ENCODE results near the gene HNF1B.
"Not testable (repeated sequence)": the region's sequence is repeated elsewhere in the genome, so short reads cannot be mapped to it uniquely, and the experiment has no call there.

HNF1B gene

DNA sequence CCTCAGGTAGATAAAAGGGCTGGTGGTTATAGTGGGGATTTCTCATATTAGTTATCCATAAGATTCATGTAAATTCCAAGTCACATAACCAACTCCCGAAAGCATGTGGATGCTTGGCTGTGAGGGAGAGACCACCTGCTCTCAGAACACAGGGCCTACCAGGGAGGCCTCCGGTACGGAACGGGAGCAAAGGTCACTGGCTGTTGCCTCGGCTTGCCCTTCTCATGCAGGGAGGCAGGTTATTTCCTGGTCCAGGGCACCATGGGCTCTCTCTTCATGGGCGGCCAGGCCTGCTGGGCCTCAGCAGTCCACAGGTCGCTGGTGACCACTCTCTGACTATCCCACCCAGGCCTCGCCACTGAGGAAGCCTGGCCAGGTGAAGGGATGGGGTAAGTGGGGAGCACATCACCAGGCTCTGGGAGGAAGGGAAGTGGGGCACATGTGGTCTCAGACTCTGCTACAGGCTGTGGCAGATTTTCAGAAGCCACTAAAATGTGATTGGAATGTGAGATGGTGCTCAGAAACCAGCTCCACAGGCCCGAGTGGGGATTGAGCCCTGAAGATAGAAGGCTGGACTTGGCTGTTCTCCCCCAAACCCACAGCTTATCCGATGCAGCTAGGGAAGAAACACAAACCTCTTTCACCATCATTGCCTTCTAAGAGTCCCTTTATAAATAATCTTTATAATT is 45.4 kb downstream of the HNF1B start:
- DNase-seq = no peak

DNA sequence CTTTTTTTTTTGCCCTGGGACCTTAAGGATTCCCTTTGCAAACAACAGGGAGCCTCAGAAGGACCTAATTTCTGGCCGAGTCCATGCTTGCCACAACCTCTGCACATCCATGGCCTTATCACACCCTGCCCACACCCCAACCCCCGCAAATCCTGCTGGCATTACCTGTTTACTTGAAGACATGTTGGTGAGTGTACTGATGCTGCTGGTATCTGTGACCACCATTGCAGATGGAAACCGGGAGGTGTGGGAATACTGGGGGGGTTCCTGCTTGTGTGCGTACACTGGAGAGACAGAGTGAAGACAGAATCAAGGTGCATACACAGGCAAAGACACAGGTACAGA is 46.0 kb downstream of the HNF1B start:
- no peak for DNase-seq

DNA sequence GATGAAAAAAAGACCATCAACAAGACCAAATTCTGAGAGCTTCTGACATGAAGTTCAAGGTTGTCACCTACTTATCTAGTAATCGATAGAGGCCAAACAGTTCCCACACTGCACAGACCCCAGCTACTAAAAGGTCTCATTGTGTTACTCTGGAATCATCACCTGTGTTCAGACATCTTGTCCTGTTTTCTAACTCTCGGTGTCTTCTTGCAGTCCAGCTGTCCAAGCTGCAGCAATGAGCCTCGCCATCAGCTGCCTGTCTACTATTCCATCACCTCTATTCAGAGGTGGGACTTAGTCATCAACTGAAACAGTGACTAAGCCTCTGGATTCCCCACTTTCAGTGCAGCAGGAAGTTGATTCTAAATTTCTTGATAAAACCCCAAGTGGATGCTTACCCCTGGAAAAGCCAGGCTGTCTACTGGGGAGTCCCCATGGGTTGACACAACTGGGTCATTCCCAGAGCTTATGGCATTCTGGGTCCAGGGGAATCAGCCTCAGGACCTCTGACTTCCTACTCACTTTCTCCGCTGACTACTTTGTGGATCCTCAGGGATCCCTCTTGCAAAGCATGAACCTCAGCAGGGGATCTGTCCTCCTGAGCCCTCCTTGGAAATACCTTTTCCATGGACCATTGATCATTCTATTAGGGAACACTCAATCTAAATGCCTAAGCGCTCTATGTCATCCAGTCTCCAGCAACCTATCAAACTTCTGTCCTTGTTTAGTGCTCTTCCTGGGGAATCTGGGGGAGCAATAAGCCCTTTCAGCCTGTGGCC is 46.5 kb downstream of the HNF1B start:
- DNase-seq = no peak

DNA sequence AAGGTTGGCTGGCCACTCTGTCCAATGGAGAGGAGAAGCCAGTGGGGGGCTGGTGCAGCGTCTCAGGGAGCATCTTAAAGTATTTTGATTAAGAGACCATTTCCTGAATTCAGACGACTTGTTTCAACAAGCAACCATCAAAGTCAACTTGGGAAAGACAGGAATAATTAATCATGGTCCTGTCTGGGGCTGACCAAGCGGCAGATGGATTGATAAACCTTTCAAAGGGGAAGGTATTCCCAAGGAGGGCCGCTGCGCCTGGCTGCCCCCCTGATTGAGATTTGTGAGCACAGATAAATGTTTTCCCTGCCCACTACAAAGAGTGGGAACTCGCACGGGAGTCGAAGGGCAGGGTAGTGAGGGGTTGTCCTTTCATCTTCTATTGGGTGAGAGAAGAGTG is 47.5 kb downstream of the HNF1B start:
- DNase-seq = no peak

DNA sequence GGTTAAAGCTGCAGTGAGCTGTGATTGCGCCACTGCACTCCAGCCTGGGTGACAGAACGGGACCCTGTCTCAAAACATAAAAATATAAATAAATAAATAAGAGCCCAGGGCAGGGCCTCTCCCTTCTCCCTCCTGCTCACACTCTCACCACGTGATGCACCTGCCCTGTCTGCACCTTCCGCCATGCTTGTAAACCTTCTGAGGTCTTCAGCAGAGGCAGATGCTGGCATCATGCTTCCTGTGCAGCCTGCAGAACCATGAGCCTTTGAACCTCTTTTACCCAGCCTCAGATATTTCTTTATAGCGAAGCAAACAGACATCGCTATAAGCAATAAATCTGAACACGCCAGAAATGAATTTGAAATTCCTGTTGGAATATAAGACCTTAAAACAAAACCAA is 48.5 kb downstream of the HNF1B start:
- no peak for DNase-seq

- no peak for DNase-seq
Observed at GRCh38 chr17:37695726-37696125, 49.1 kb downstream of the HNF1B start.

GRCh38 chr17:37694734-37695133 is 50.1 kb downstream of the HNF1B start:
- no peak for DNase-seq

GRCh38 chr17:37693328-37693727 is 51.5 kb downstream of the HNF1B start:
- no peak for DNase-seq

DNA sequence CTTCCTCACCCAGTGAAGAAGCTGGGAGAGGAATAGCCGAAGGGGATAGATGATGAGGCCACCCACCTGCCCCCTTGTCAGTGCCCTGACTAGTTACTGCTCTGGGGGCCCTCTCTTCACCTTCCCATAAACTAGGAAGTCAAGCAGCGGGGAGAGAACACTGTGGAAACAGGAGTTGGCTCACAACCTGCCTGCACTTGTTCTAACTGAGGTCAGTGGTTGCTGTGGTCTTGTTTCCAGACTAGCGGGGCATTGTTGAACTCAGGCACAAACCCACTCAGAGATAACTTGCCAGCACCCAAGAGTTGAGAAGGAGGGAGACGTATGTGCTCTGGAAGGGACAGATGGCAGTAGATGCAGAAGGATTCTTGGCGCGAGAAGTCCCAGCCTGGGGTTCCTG is 53.1 kb downstream of the HNF1B start:
- no peak for DNase-seq

GRCh38 chr17:37689317-37689716 is 55.5 kb downstream of the HNF1B start:
- DNase-seq = no peak

DNA sequence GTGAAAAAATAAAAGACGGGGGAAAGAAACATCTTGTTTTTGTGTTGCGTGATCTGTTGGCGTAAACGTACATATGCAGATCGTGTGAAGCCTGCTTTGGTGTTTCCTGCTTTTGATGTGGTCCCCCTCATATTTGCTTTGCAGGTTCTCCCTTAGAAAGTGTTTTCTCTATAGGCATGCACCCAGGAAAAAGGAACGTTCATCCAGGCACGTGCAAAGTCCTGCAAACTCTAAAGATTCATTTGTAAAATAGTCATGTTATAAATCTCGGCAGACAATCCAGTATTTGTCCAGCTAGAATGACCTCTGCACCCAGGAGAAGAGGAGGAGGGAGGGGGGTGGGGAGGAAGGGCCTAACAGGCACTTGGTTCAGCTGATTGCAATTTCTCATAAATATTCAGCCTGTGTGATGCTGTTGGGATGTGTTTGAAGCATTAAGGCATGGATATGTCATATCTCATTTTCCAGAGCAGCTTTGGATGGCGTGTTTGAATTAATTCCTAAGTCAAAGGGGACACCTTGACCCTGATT is 61.3 kb downstream of the HNF1B start:
- no peak for DNase-seq

- no peak for DNase-seq
Observed at GRCh38 chr17:37682007-37682406, 62.9 kb downstream of the HNF1B start.

DNA sequence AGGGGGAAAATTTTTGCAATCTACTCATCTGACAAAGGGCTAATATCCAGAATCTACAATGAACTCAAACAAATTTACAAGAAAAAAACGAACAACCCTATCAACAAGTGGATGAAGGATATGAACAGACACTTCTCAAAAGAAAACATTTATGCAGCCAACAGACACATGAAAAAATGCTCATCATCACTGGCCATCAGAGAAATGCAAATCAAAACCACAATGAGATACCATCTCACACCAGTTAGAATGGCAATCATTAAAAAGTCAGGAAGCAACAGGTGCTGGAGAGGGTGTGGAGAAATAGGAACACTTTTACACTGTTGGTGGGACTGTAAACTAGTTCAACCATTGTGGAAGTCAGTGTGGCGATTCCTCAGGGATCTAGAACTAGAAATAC is 64.9 kb downstream of the HNF1B start:
- not testable (repeated sequence) for DNase-seq

- DNase-seq = no peak
Observed at GRCh38 chr17:37678036-37678435, 66.8 kb downstream of the HNF1B start.

GRCh38 chr17:37677021-37677420 is 67.8 kb downstream of the HNF1B start:
- DNase-seq = no peak

DNA sequence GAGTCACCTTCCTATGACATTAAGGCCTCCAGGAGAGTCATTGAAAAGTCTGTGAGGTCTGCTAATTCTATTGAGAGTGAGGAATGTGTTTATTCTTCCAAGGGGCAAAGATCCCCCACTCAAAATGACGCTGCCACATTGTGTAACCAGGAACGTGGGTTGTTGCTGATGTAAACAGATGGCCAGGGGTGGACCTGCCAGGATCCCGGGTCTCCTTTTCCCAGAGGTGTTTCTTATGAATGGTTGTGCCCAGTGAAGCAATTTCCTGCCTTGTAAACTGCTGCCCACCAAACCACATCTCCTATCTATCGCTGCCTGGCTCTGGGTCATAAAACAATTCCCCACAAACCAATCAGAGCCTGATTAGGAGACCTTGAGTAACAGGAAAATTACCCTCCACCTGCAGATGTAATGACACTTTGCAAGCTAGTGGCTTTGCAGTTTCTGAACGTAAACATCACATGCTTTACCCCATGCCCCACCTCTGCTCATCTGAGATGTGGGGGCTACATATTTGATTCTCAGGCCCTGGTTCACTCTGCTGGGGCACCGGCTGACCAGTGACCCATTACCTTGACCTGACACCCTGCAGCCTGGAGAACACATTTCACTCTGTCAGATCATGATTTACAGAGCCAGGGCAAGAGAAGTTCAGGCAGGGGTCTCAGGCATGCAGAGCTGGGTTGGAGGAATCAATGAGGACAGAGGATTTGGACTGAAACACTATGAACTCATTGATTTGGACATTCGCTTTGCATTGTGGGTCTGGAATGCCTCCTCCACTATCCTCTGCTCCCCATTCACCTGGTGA is 68.5 kb downstream of the HNF1B start:
- DNase-seq = no peak

GRCh38 chr17:37674511-37674910 is 70.3 kb downstream of the HNF1B start:
- DNase-seq = no peak

DNA sequence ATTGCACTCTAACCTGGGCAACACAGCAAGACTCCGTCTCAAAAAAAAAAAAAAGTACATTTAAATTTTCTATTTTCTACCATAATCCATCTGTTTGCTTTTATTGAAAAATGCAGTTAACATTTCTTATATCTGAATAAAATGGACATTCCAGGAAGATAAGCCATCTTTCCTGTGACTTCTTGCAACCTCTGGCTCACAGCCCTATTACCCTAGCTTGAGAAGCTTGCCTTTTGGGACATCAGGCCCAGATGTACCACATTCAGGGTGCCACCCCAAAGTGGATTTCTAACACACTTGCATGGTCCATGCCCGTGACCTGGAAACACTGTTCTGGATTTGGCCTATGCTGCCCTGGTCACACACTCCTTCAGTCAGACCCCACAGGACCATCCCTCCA is 71.5 kb downstream of the HNF1B start:
- DNase-seq = no peak

- DNase-seq = no peak
Observed at GRCh38 chr17:37672548-37673078, 72.2 kb downstream of the HNF1B start.

DNA sequence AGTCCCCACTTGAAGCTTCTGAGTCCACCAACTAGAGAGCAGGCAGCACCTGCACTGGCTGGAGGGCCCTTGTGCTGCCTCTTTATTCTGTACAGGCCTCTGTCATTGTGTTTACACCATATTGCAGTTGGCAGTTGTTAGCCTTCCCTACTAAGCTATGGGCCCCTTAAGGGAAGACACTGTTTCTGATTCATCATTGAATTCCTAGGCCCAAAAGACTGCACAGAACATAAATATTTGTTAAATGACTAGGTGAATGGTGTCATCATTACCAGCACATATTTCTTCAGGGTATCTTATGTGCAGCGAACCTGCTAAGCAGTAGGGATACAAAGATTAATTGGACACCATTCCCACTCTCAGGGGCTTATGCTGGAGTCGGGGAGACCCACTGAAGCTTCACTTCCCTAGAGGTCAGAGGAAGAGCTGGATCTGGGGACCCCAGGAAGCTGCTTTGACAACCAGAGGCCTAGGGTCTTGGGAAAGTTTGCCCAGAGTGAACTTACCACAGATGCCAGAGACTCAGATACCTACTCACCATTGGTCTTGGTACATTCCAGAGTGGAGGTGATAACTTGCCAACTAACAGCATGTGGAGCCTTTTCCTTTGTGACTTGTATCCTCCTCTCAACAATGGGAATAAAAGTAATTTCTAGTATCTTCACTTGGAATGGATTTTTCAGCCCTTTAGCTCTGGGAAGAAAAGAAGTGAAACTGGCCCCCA is 72.9 kb downstream of the HNF1B start:
- DNase-seq = peak in 1 of 2 experiments; percentile 69

DNA sequence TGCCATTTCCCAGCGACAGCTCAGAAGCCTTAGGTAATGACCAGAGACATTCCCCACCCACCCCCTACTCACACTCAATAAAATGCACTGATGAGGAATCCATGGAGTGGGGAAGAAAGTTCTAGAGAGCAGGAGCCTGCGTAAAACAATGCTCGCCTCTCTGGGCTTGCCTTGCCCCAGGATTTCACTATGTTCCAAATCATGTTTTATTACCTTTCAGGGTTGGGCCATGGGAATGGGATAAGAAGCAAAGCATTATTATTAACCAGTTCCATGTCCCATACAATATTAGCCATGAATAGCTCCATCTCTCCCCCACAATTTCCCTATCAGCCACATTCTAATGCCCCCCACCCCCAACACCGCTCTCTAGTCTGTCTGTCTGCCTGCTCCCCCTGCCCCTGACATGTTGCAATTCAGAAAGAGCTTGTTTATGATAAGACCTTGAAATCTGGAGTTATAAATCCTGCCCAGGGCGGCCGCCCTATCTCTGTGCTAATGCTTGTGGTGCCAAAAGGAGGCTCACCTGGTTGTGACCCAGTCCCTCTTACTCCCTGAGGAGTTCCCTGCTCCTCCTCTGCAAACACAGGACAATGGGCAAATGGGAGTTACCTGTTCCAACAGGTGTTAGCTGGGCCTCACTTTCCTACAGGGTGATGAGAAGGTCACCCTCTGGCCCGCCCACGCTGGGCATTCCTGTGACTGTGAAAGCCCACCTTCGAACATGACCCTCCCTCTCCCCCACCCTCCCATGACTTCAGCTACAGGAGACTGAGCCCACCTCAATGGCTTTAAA is 73.6 kb downstream of the HNF1B start:
- DNase-seq = peak; percentile 74 to 87

- no peak for DNase-seq
Observed at GRCh38 chr17:37667039-37667438, 77.8 kb downstream of the HNF1B start.

All from NCI-H187 (cell line).